Measurements from ENCODE around the gene LACTB.
"Not testable (repeated sequence)": the region's sequence is repeated elsewhere in the genome, so short reads cannot be mapped to it uniquely, and the experiment has no call there.

Gene LACTB

GRCh38 chr15:63090472-63090871 is 31.2 kb upstream of the LACTB start:
- DNase-seq, result no peak

- no peak for DNase-seq
Measured at GRCh38 chr15:63090887-63091286, 30.8 kb upstream of the LACTB start.

- no peak for DNase-seq
Measured at GRCh38 chr15:63091679-63092446, 29.8 kb upstream of the LACTB start.

GRCh38 chr15:63093486-63094205 is 28.0 kb upstream of the LACTB start:
- peak; percentile 47 for DNase-seq

- no peak for DNase-seq
Measured at GRCh38 chr15:63094495-63094931, 27.1 kb upstream of the LACTB start.

- DNase-seq, result no peak
Measured at GRCh38 chr15:63096178-63096577, 25.5 kb upstream of the LACTB start.

GRCh38 chr15:63098901-63099300 is 22.8 kb upstream of the LACTB start:
- not testable (repeated sequence) for DNase-seq

GRCh38 chr15:63099581-63099980 is 22.1 kb upstream of the LACTB start:
- not testable (repeated sequence) for DNase-seq

GRCh38 chr15:63103416-63103815 is 18.2 kb upstream of the LACTB start:
- DNase-seq, result no peak

- DNase-seq, result no peak
Measured at GRCh38 chr15:63104727-63105126, 16.9 kb upstream of the LACTB start.

GRCh38 chr15:63105354-63105753 is 16.3 kb upstream of the LACTB start:
- DNase-seq, result not testable (repeated sequence)

- peak; percentile 99 for DNase-seq
Measured at GRCh38 chr15:63107895-63108546, 13.6 kb upstream of the LACTB start.

- no peak for DNase-seq
Measured at GRCh38 chr15:63109498-63109897, 12.2 kb upstream of the LACTB start.

GRCh38 chr15:63109920-63110319 is 11.7 kb upstream of the LACTB start:
- DNase-seq, result no peak

- DNase-seq, result no peak
Measured at GRCh38 chr15:63110428-63111026, 11.1 kb upstream of the LACTB start.

GRCh38 chr15:63111481-63111880 is 10.2 kb upstream of the LACTB start:
- DNase-seq, result no peak

GRCh38 chr15:63112871-63113270 is 8.8 kb upstream of the LACTB start:
- no peak for DNase-seq

- no peak for DNase-seq
Measured at GRCh38 chr15:63114465-63114864, 7.2 kb upstream of the LACTB start.

GRCh38 chr15:63118854-63119253 is 2.8 kb upstream of the LACTB start:
- DNase-seq, result no peak

- peak; percentile 47 for DNase-seq
Measured at GRCh38 chr15:63122002-63122875, 578 bp downstream of the LACTB start.

GRCh38 chr15:63124506-63124905 is 2.8 kb downstream of the LACTB start:
- no peak for DNase-seq

GRCh38 chr15:63126726-63127125 is 5.1 kb downstream of the LACTB start:
- DNase-seq, result no peak

All from amniotic stem cell (primary cell).